HUES48 (cell line): ENCODE results near the gene FN3K.
"Not testable (repeated sequence)": the region's sequence is repeated elsewhere in the genome, so short reads cannot be mapped to it uniquely, and the experiment has no call there.

Experiments used
- H3K27ac ChIP-seq: one replicate; pipeline ENCODE4 v1.7.0; 2013; ENCODE audit warnings: low read depth, low read length, inconsistent platforms
- H3K27me3 ChIP-seq: 2 replicates; pipeline ENCODE4 v1.6.1; 2013; ENCODE audit warnings: mild to moderate bottlenecking, low read length; ENCODE audit not compliant: control insufficient read depth, insufficient read depth
- H3K36me3 ChIP-seq: 2 replicates; pipeline ENCODE4 v1.6.1; 2013; ENCODE audit warnings: low read length; ENCODE audit not compliant: control insufficient read depth, insufficient read depth
- H3K4me1 ChIP-seq: 2 replicates; pipeline ENCODE4 v1.6.1; 2013; ENCODE audit warnings: mild to moderate bottlenecking, low read length; ENCODE audit not compliant: control insufficient read depth, insufficient read depth
- H3K4me3 ChIP-seq: 2 replicates; pipeline ENCODE4 v1.5.1; 2013; ENCODE audit warnings: mild to moderate bottlenecking, low read depth, low read length
- H3K9ac ChIP-seq: 2 replicates; pipeline ENCODE4 v1.6.1; 2013; ENCODE audit warnings: mild to moderate bottlenecking, low read depth, low read length, moderate library complexity
- H3K9me3 ChIP-seq: 2 replicates; pipeline ENCODE4 v1.6.1; 2013; ENCODE audit warnings: low read length; ENCODE audit not compliant: control insufficient read depth, insufficient read depth

Gene FN3K

GRCh38 chr17:82780971-82781893, 45.8 kb downstream of the FN3K start:
- no peaks in the 10 kb centered on the region for H3K9me3 ChIP-seq
- peaks cover 37% of the 10 kb centered on the region for H3K36me3 ChIP-seq
- no peak overlapping the region for H3K4me3 ChIP-seq
- no peak overlapping the region for H3K9ac ChIP-seq
- no peak overlapping the region for H3K27ac ChIP-seq
- no peaks in the 10 kb centered on the region for H3K27me3 ChIP-seq
- H3K4me1 ChIP-seq = peaks cover 4% of the 10 kb centered on the region

GRCh38 chr17:82781894-82782274, 46.5 kb downstream of the FN3K start:
- Histone ChIP-seq H3K9me3 (no peaks in the 10 kb centered on the region), H3K4me1 (peaks cover 4% of the 10 kb centered on the region), H3K27ac (no peak overlapping the region), H3K9ac (no peak overlapping the region), H3K4me3 (no peak overlapping the region), H3K27me3 (no peaks in the 10 kb centered on the region), H3K36me3 (peaks cover 31% of the 10 kb centered on the region)

GRCh38 chr17:82782657-82783207, 47.3 kb downstream of the FN3K start:
- Histone ChIP-seq H3K27me3 (no peaks in the 10 kb centered on the region), H3K27ac (no peak overlapping the region), H3K36me3 (peaks cover 31% of the 10 kb centered on the region), H3K4me3 (no peak overlapping the region), H3K9ac (no peak overlapping the region), H3K9me3 (no peaks in the 10 kb centered on the region), H3K4me1 (peaks cover 4% of the 10 kb centered on the region)

GRCh38 chr17:82783498-82783897, 48.1 kb downstream of the FN3K start:
- no peaks in the 10 kb centered on the region for H3K27me3 ChIP-seq
- H3K36me3 ChIP-seq = peaks cover 31% of the 10 kb centered on the region
- H3K9ac ChIP-seq = no peak overlapping the region
- H3K9me3 ChIP-seq = no peaks in the 10 kb centered on the region
- no peak overlapping the region for H3K27ac ChIP-seq
- peaks cover 4% of the 10 kb centered on the region for H3K4me1 ChIP-seq
- no peak overlapping the region for H3K4me3 ChIP-seq

- not testable (repeated sequence) for H3K9ac ChIP-seq, H3K4me1 ChIP-seq, H3K4me3 ChIP-seq, H3K27ac ChIP-seq, H3K9me3 ChIP-seq, H3K27me3 ChIP-seq
- H3K36me3 ChIP-seq = peaks cover 26% of the 10 kb centered on the region
Observed at GRCh38 chr17:82785581-82785980, 50.2 kb downstream of the FN3K start.

GRCh38 chr17:82786427-82786826, 51.0 kb downstream of the FN3K start:
- Histone ChIP-seq H3K4me1 (peaks cover 4% of the 10 kb centered on the region), H3K9me3 (no peaks in the 10 kb centered on the region), H3K27ac (no peak overlapping the region), H3K27me3 (no peaks in the 10 kb centered on the region), H3K9ac (no peak overlapping the region), H3K4me3 (no peak overlapping the region), H3K36me3 (peaks cover 28% of the 10 kb centered on the region)

GRCh38 chr17:82787081-82787848, 51.9 kb downstream of the FN3K start:
- Histone ChIP-seq H3K9me3 (no peaks in the 10 kb centered on the region), H3K36me3 (peaks cover 28% of the 10 kb centered on the region), H3K4me1 (no peaks in the 10 kb centered on the region), H3K4me3 (no peak overlapping the region), H3K27ac (no peak overlapping the region), H3K9ac (no peak overlapping the region), H3K27me3 (no peaks in the 10 kb centered on the region)

- Histone ChIP-seq H3K36me3 (peaks cover 20% of the 10 kb centered on the region), H3K9me3 (no peaks in the 10 kb centered on the region), H3K27me3 (no peaks in the 10 kb centered on the region), H3K9ac (no peak overlapping the region), H3K27ac (no peak overlapping the region), H3K4me3 (no peak overlapping the region), H3K4me1 (no peaks in the 10 kb centered on the region)
Observed at GRCh38 chr17:82788206-82789001, 53.0 kb downstream of the FN3K start.

GRCh38 chr17:82789051-82789592, 53.7 kb downstream of the FN3K start:
- Histone ChIP-seq H3K27ac (no peak overlapping the region), H3K4me3 (no peak overlapping the region), H3K27me3 (no peaks in the 10 kb centered on the region), H3K9me3 (no peaks in the 10 kb centered on the region), H3K36me3 (peaks cover 16% of the 10 kb centered on the region), H3K9ac (no peak overlapping the region), H3K4me1 (no peaks in the 10 kb centered on the region)

- Histone ChIP-seq H3K27ac (no peak overlapping the region), H3K9ac (no peak overlapping the region), H3K9me3 (no peaks in the 10 kb centered on the region), H3K4me1 (no peaks in the 10 kb centered on the region), H3K36me3 (peaks cover 10% of the 10 kb centered on the region; the same call in 1 of the 2 replicates), H3K27me3 (no peaks in the 10 kb centered on the region), H3K4me3 (no peak overlapping the region)
Observed at GRCh38 chr17:82789806-82790205, 54.4 kb downstream of the FN3K start.
